Esophagus (tissue), 2 donors: ENCODE measurements around the gene KCNQ1OT1. TPM values are rescaled to one million over a fixed set of nuclear protein-coding genes. Genes with fewer than 3 reads are reported as not detected.

Source experiments
- H3K27ac ChIP-seq, 2 donors: one replicate each; pipeline ENCODE4 v1.5.1; 2013; ENCODE audit warnings: low read depth in 2 of 2, mild to moderate bottlenecking in 2 of 2, inconsistent platforms in 1 of 2, low read length in 1 of 2, moderate library complexity in 1 of 2
- H3K27me3 ChIP-seq, 2 donors: one replicate each; pipeline ENCODE4 v1.6.1; 2013; ENCODE audit warnings: low read length in 2 of 2, control low read depth in 1 of 2, mild to moderate bottlenecking in 1 of 2; ENCODE audit not compliant: insufficient read depth in 2 of 2, control insufficient read depth in 1 of 2
- H3K36me3 ChIP-seq, 2 donors: one replicate each; pipeline ENCODE4 v1.6.1; 2013; ENCODE audit warnings: low read length in 1 of 2; ENCODE audit not compliant: control insufficient read depth in 2 of 2, insufficient read depth in 2 of 2
- H3K4me1 ChIP-seq, 2 donors: one replicate each; pipeline ENCODE4 v1.6.1; 2013; ENCODE audit warnings: low read length in 1 of 2; ENCODE audit not compliant: control insufficient read depth in 2 of 2, insufficient read depth in 2 of 2
- H3K4me3 ChIP-seq, 2 donors: one replicate each; pipeline ENCODE4 v1.5.1; 2013; ENCODE audit warnings: low read length in 2 of 2, mild to moderate bottlenecking in 2 of 2, low read depth in 1 of 2, moderate library complexity in 1 of 2
- H3K9me3 ChIP-seq, 2 donors: one replicate each; pipeline ENCODE4 v1.6.1; 2013; ENCODE audit warnings: mild to moderate bottlenecking in 2 of 2, low read depth in 1 of 2, low read length in 1 of 2, moderate library complexity in 1 of 2; ENCODE audit not compliant: control insufficient read depth in 2 of 2, insufficient read depth in 1 of 2
- WGBS, 2 donors: extraction: QIAGEN DNeasy Blood & Tissue Kit; methylation state at CpG; one replicate each; pipeline ENCODE4 v1.1.7; 2013; 5-methylcytosine and 5-hydroxymethylcytosine counted together
- polyA plus RNA-seq, 2 donors: library from polyadenylated mRNA; stranded (reverse); fragments of 200-250 nt; gene quantifications; one replicate each; pipeline ENCODE4 v1.2.3, GENCODE V29; 2013
- donor health status: healthy with polysubstance abuse.
- donor health status: Bipolar disorder and iron deficiency.

Gene KCNQ1OT1
- polyA plus RNA-seq, 2 donors, result 0.04 to 0.51 TPM

GRCh38 chr11:2656859-2657258, 42.9 kb downstream of the KCNQ1OT1 start:
- H3K9me3 ChIP-seq, result peaks cover 4 to 22% of the 10 kb centered on the region in 2 donors
- H3K27me3 ChIP-seq, result no peaks in the 10 kb centered on the region
- H3K36me3 ChIP-seq, result no peaks in the 10 kb centered on the region
- WGBS, 2 donors, result 74 to 79% methylated on average over 1 of the region's 1 CpG
- H3K4me1 ChIP-seq, result no peaks in the 10 kb centered on the region
- no peak overlapping the region for H3K27ac ChIP-seq
- no peak overlapping the region for H3K4me3 ChIP-seq

GRCh38 chr11:2655834-2656622, 43.8 kb downstream of the KCNQ1OT1 start:
- H3K9me3 ChIP-seq, result peaks cover 8 to 20% of the 10 kb centered on the region in 2 donors
- no peaks in the 10 kb centered on the region for H3K4me1 ChIP-seq
- H3K36me3 ChIP-seq, result no peaks in the 10 kb centered on the region
- H3K4me3 ChIP-seq, result no peak overlapping the region
- 58 to 59% methylated on average over 6 of the region's 6 CpGs for WGBS, 2 donors
- no peak overlapping the region for H3K27ac ChIP-seq
- H3K27me3 ChIP-seq, result no peaks in the 10 kb centered on the region

DNA sequence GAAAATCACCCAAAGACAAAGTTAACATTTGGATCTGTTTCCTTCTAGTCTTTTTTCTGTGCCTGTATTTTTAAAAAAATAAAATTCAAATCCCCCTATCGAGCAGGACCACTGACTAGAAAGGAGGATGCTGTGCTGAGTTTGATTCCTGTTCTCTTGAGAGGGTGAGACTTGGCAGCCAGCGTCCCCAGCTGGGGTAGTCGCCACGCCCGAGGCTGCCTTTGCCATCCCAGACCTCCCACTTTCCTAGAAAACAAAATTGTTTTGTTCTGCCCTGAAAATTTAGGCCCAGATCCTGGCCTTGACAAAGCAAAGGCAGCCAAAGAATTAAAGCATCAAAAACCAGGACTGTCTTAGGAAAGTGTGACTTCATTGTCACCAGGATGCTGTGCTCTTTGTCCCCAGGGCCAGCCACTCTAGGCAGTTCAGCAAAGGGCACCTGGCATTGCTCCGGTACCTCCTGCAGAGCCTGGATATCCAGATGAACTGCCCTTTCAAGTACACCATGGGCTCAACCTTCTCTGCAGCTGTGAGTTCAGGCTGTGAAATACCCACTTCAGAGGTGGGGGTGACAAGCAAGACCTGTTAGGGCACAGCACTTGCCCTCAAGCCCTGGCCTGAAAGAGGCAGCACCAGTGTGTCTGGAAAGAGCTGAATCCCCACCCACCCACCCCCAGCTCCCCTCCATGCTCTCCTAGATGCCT, 44.6 kb downstream of the KCNQ1OT1 start:
- WGBS, 2 donors, result 82 to 86% methylated on average over 6 of the region's 6 CpGs
- Histone ChIP-seq H3K36me3 (no peaks in the 10 kb centered on the region), H3K27ac (no peak overlapping the region), H3K4me3 (no peak overlapping the region), H3K9me3 (peaks cover 8 to 22% of the 10 kb centered on the region in 2 donors), H3K27me3 (no peaks in the 10 kb centered on the region), H3K4me1 (no peaks in the 10 kb centered on the region)

DNA sequence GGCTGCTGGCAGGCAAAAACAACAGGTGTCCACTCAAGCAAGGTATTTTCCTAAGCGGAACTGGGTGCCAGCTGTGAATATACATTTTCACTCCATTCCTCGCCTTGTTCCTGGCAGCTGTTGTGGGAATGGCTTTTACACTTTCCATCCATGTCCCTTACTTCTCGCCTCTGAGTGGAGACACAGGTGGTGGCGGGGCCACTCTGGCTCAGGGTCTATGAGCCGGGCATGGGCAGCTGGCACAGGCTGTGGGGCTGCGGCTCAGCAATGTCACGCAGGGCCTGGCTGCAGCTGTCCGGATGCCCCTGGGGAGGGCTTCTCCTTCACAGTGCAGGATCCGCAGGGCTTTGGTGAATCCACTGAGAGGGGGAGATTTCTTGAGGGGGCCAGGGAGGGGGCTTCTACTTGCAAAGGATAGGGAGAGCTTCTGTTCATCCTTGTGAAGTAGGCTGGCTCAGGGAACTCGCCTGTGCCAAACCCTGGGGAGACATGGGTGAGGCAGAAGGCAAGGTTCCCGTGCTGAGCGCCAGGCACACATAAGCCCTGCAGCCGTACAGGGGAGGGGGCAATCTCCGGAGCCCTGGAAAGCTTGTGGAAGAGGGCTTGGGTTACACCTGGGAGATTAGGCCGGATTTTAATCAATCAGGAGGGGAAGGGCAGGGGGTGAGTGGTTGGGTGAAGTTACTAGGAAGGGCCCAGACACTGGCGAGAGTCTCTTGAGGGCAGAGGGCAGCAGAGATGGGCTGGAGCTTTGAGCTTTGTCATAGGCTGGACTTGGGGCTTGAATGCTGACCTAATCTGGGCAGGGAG, 45.7 kb downstream of the KCNQ1OT1 start:
- H3K36me3 ChIP-seq, result no peaks in the 10 kb centered on the region
- peaks cover 8 to 22% of the 10 kb centered on the region in 2 donors for H3K9me3 ChIP-seq
- H3K4me1 ChIP-seq, result no peaks in the 10 kb centered on the region
- no peak overlapping the region for H3K27ac ChIP-seq
- H3K27me3 ChIP-seq, result no peaks in the 10 kb centered on the region
- no peak overlapping the region for H3K4me3 ChIP-seq
- 87 to 91% methylated on average over 16 of the region's 16 CpGs for WGBS, 2 donors

- WGBS, 2 donors, result 57 to 86% methylated on average over 1 of the region's 1 CpG
- H3K9me3 ChIP-seq, result peaks cover 8 to 22% of the 10 kb centered on the region in 2 donors
These were observed 46.6 kb downstream of the KCNQ1OT1 start for GRCh38 chr11:2653198-2653551.

GRCh38 chr11:2652333-2653197, 47.2 kb downstream of the KCNQ1OT1 start:
- Histone ChIP-seq H3K9me3 (peaks cover 8 to 22% of the 10 kb centered on the region in 2 donors), H3K4me3 (no peak overlapping the region), H3K4me1 (no peaks in the 10 kb centered on the region), H3K27ac (no peak overlapping the region), H3K36me3 (no peaks in the 10 kb centered on the region), H3K27me3 (no peaks in the 10 kb centered on the region)
- 79 to 82% methylated on average over 11 of the region's 11 CpGs for WGBS, 2 donors

More at GRCh38 chr11:2653198-2653551, 46.6 kb downstream of the KCNQ1OT1 start:
- H3K4me3 ChIP-seq, result no peak overlapping the region
- H3K27ac ChIP-seq, result no peak overlapping the region
- no peaks in the 10 kb centered on the region for H3K36me3 ChIP-seq
- H3K4me1 ChIP-seq, result no peaks in the 10 kb centered on the region
- no peaks in the 10 kb centered on the region for H3K27me3 ChIP-seq

- 85 to 94% methylated on average over 7 of the region's 7 CpGs for WGBS, 2 donors
- Histone ChIP-seq H3K4me3 (no peak overlapping the region), H3K9me3 (peaks cover 8 to 22% of the 10 kb centered on the region in 2 donors), H3K27me3 (no peaks in the 10 kb centered on the region), H3K36me3 (no peaks in the 10 kb centered on the region), H3K27ac (no peak overlapping the region), H3K4me1 (no peaks in the 10 kb centered on the region)
These were observed 47.9 kb downstream of the KCNQ1OT1 start for GRCh38 chr11:2651826-2652271.

GRCh38 chr11:2651054-2651617, 48.7 kb downstream of the KCNQ1OT1 start:
- H3K4me3 ChIP-seq, result no peak overlapping the region
- H3K4me1 ChIP-seq, result no peaks in the 10 kb centered on the region
- peaks cover 8 to 22% of the 10 kb centered on the region in 2 donors for H3K9me3 ChIP-seq
- 91 to 94% methylated on average over 4 of the region's 4 CpGs for WGBS, 2 donors
- H3K36me3 ChIP-seq, result no peaks in the 10 kb centered on the region
- H3K27ac ChIP-seq, result no peak overlapping the region
- H3K27me3 ChIP-seq, result no peaks in the 10 kb centered on the region
